HL-60 (cell line): ENCODE data around the gene TAF3.

Source experiments
- GABPA ChIP-seq: IDR thresholded peaks from 2 replicates; pipeline ENCODE4 v1.6.1; 2012; ENCODE audit warnings: low read depth
- POLR2AphosphoS5 ChIP-seq: IDR thresholded peaks from 2 replicates; pipeline ENCODE4 v1.6.1; 2012; ENCODE audit warnings: low read depth
- TF ChIP-seq, protein P1 (sequence below): IDR thresholded peaks from one replicate; pipeline ENCODE4 v1.5.1; 2011; ENCODE audit warnings: low read length, control low read depth, inconsistent platforms; ENCODE audit not compliant: insufficient read depth

DNA sequence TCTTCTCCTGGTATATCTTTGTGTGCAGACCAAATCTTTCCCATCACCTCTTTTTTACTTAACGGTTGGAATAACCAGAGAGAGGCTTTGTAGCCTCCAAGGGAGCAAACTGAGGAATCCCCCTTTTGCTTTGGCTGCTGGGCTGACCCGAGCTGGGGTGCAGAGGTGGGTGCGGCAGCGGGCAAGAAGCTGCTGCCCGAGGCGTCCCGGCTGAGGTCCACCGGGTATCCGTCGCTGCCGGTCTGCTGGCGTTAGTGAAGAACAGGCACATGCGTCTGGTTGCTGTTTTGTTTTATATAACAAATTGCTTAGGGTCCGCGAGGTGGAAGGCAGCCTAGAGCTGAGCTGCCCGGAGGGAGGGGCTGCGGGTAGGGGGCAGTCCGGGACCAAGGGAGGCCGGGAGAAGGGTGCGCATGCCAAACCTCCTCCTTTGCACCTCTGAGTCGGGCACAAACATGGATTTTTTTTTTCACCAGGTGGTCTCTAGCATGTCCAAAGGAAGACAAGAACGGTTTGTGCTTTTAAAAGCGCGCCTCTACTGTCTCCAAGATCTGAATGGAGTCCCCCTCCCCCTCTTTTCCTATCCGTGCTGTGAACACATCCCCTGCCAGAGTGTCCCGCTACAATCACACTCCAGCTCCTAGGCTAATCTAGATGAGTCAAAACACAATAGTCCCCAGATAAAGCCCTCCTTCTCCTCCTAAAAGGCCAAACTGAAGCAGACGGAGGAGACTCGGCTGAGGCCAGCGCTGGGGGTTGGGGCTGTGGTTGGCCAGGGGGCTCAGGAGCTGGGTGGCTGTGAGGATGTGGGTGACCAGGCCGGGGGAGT lies 229.4 kb downstream of the TAF3 start:
- TF ChIP-seq, protein P1, sequence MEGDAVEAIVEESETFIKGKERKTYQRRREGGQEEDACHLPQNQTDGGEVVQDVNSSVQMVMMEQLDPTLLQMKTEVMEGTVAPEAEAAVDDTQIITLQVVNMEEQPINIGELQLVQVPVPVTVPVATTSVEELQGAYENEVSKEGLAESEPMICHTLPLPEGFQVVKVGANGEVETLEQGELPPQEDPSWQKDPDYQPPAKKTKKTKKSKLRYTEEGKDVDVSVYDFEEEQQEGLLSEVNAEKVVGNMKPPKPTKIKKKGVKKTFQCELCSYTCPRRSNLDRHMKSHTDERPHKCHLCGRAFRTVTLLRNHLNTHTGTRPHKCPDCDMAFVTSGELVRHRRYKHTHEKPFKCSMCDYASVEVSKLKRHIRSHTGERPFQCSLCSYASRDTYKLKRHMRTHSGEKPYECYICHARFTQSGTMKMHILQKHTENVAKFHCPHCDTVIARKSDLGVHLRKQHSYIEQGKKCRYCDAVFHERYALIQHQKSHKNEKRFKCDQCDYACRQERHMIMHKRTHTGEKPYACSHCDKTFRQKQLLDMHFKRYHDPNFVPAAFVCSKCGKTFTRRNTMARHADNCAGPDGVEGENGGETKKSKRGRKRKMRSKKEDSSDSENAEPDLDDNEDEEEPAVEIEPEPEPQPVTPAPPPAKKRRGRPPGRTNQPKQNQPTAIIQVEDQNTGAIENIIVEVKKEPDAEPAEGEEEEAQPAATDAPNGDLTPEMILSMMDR = no peak
- no peak for TF ChIP-seq POLR2AphosphoS5
- TF ChIP-seq GABPA = no peak
